IgD-negative memory B cell (primary cell): ENCODE measurements around the gene HAAO. TPM values are rescaled to one million over a fixed set of nuclear protein-coding genes. Genes with fewer than 3 reads are reported as not detected.
A peak's percentile ranks its signal among the peaks of the same experiment; 100 is the strongest.
"Not testable (repeated sequence)": the region's sequence is repeated elsewhere in the genome, so short reads cannot be mapped to it uniquely, and the experiment has no call there.

Experiments
- H3K27ac Mint-ChIP-seq, 3 donors: one replicate each; pipeline ENCODE4 v1.8.0; 2020 to 2022; ENCODE audit warnings: mild to moderate bottlenecking in 3 of 3, mixed read lengths in 3 of 3, moderate library complexity in 1 of 3
- H3K27me3 Mint-ChIP-seq: one replicate; pipeline ENCODE4 v1.8.0; 2021; ENCODE audit warnings: mixed read lengths
- H3K36me3 Mint-ChIP-seq: one replicate; pipeline ENCODE4 v1.8.0; 2020; ENCODE audit warnings: mild to moderate bottlenecking, mixed read lengths
- H3K4me1 Mint-ChIP-seq, 3 donors: one replicate each; pipeline ENCODE4 v1.8.0; 2020 to 2022; ENCODE audit warnings: mixed read lengths in 3 of 3, mild to moderate bottlenecking in 1 of 3
- H3K4me3 Mint-ChIP-seq, 4 donors: one replicate each; pipeline ENCODE4 v1.8.0; 2020 to 2022; ENCODE audit warnings: mild to moderate bottlenecking in 4 of 4, mixed read lengths in 4 of 4, moderate library complexity in 3 of 4
- H3K9me3 Mint-ChIP-seq, 3 donors: one replicate each; pipeline ENCODE4 v1.8.0; 2020 to 2021; ENCODE audit warnings: mixed read lengths in 3 of 3, mild to moderate bottlenecking in 1 of 3
- polyA plus RNA-seq: library from polyadenylated mRNA; unstranded; fragments of 300-500 nt; fragmentation: Illumina TruSeq; gene quantifications from one replicate; pipeline ENCODE4 v1.2.3, GENCODE V29; 2021

Gene HAAO
- polyA plus RNA-seq: 5.7 TPM

DNA sequence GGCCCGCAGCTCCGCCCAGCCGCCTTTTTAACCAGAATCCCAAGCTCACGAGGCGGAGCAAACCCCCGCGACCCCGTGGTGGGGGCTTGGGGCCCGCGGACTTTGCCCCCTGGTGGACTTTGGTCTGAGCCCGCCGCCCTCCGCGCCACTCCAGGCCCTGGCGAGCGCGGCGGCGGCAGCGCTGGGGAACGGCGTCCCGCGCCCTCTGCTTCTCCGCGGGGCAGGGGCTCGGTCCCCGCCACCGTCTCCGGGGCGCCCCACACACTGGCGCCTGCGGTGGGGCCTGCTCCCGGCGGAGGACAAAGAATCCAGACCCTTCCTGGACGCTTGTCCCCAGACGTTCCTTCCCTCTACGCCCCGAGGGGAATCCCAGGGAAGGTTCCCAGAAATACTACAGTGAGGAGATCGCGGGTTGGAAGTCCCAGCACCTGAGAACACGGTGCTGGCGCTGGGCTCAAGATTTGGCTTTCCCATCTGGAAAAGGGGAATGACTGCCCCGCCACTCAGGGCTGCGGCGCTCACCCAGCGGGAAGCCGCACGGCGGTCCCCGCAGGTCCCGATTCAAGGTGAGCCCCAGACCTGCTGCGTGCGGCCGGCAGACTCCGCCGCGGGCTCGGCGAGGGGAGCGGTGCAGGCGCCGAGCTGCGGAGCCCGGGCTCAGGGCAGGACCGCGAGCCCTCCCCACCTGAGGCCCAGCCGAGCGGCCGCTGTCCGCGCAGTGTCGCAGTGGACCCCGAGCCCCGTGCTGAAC lies at the start of gene HAAO:
Gene HAAO (minus strand): TSS at position 1 of the 751 bp plus-strand sequence. CDS start 47 bp downstream, outside the sequence.
- Mint-ChIP-seq H3K9me3 (peaks cover 0 to 2% (median 0%) of the 10 kb centered on the region in 3 donors), H3K36me3 (no peaks in the 10 kb centered on the region), H3K27ac (peak within 1 kb of the TSS; percentile 89 to 96 (median 94)), H3K4me1 (peaks cover 40 to 51% (median 42%) of the 10 kb centered on the region in 3 donors), H3K4me3 (peak within 1 kb of the TSS; percentile 66 to 96 (median 92)), H3K27me3 (no peaks in the 10 kb centered on the region)

DNA sequence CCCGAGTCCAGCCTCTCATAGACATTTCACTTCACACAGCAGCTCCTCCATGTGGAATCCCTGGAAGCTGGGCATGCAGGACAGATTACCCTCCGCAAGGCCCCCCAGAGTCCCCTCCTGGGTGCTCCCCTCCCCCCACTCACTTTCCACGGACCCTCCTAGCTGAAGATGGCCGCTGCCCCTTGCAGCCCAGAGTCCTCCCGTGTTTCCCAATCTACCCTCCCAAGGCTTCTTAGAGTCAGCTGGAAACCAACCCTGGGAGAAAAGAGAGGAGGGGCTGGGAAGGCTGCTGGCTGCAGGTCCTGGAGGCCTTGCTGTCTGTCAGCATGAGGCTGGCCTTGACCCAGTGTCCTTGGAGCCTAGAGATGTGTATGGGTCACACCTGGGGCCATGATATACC lies 49.0 kb upstream of the HAAO start:
- no peak overlapping the region for H3K27ac Mint-ChIP-seq

GRCh38 chr2:42840760-42841159 lies 48.4 kb upstream of the HAAO start:
- H3K27ac Mint-ChIP-seq: no peak overlapping the region

More for the DNA sequence above, 49.0 kb upstream of the HAAO start:
- Mint-ChIP-seq H3K27me3 (peaks cover 5% of the 10 kb centered on the region), H3K9me3 (peaks cover 0 to 3% (median 1%) of the 10 kb centered on the region in 3 donors), H3K4me1 (peaks cover 0 to 3% (median 0%) of the 10 kb centered on the region in 3 donors), H3K4me3 (no peak overlapping the region), H3K36me3 (peaks cover 6% of the 10 kb centered on the region)

DNA sequence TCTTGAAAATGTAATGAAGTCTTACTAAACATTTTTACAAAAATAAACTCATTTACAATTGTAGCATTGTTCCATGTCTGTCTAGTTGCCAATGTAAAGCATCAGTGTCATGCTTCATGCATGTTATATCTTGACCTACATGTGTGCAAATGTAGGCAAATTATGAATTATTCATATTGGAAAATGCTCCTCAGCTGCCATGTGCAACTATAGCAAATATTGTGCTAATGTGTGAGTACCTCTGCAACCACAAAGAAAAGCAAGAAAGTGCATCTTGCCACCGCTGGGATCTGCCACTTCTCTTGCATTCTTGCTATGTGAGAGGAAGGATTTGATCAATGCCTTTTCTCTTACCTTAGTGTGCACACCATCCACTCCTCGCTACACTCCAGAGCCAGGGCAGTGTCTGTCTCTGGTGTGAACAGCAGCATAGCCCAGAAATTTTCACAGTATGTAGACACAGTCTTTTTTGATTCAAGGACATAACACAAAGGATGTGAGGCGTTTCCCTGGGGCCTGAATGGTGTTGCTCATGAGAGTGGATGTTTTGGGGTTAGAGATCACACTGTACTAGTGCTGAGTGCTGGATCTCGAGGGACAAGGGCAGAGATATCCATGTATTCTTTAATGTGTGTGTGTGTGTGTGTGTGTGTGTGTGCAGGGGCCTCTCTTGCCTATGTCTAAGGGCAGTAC lies 47.6 kb upstream of the HAAO start:
- H3K4me1 Mint-ChIP-seq: peaks cover 0 to 3% (median 0%) of the 10 kb centered on the region in 3 donors

More at GRCh38 chr2:42840760-42841159, 48.4 kb upstream of the HAAO start:
- peaks cover 6% of the 10 kb centered on the region for H3K36me3 Mint-ChIP-seq
- peaks cover 0 to 3% (median 0%) of the 10 kb centered on the region in 3 donors for H3K4me1 Mint-ChIP-seq
- peaks cover 0 to 3% (median 3%) of the 10 kb centered on the region in 3 donors for H3K9me3 Mint-ChIP-seq
- H3K4me3 Mint-ChIP-seq: no peak overlapping the region
- peaks cover 4% of the 10 kb centered on the region for H3K27me3 Mint-ChIP-seq

GRCh38 chr2:42838133-42838532 lies 45.8 kb upstream of the HAAO start:
- Mint-ChIP-seq H3K27me3 (no peaks in the 10 kb centered on the region), H3K4me1 (no peaks in the 10 kb centered on the region), H3K36me3 (peaks cover 3% of the 10 kb centered on the region), H3K4me3 (no peak overlapping the region), H3K9me3 (peaks cover 0 to 3% (median 3%) of the 10 kb centered on the region in 3 donors), H3K27ac (no peak overlapping the region)

More for the DNA sequence above, 47.6 kb upstream of the HAAO start:
- H3K4me3 Mint-ChIP-seq: no peak overlapping the region
- H3K36me3 Mint-ChIP-seq: peaks cover 6% of the 10 kb centered on the region
- peaks cover 0 to 3% (median 3%) of the 10 kb centered on the region in 3 donors for H3K9me3 Mint-ChIP-seq
- H3K27me3 Mint-ChIP-seq: peaks cover 1% of the 10 kb centered on the region
- H3K27ac Mint-ChIP-seq: no peak overlapping the region

GRCh38 chr2:42835577-42836371 lies 43.4 kb upstream of the HAAO start:
- no peaks in the 10 kb centered on the region for H3K4me1 Mint-ChIP-seq
- peaks cover 0 to 3% (median 3%) of the 10 kb centered on the region in 3 donors for H3K9me3 Mint-ChIP-seq
- no peaks in the 10 kb centered on the region for H3K36me3 Mint-ChIP-seq
- H3K27ac Mint-ChIP-seq: no peak overlapping the region
- no peak overlapping the region for H3K4me3 Mint-ChIP-seq
- no peaks in the 10 kb centered on the region for H3K27me3 Mint-ChIP-seq

- Mint-ChIP-seq H3K36me3 (no peaks in the 10 kb centered on the region), H3K27ac (no peak overlapping the region), H3K9me3 (peaks cover 0 to 3% (median 3%) of the 10 kb centered on the region in 3 donors), H3K4me3 (no peak overlapping the region), H3K27me3 (no peaks in the 10 kb centered on the region), H3K4me1 (no peaks in the 10 kb centered on the region)
Observed at GRCh38 chr2:42834161-42834560, 41.8 kb upstream of the HAAO start.

- no peak overlapping the region for H3K4me3 Mint-ChIP-seq
- peaks cover 1% of the 10 kb centered on the region for H3K27me3 Mint-ChIP-seq
- H3K36me3 Mint-ChIP-seq: peaks cover 1% of the 10 kb centered on the region
- no peak overlapping the region for H3K27ac Mint-ChIP-seq
- peaks cover 12 to 15% (median 13%) of the 10 kb centered on the region in 3 donors for H3K4me1 Mint-ChIP-seq
- H3K9me3 Mint-ChIP-seq: peaks cover 0 to 3% (median 2%) of the 10 kb centered on the region in 3 donors
Observed at GRCh38 chr2:42832289-42832634, 39.9 kb upstream of the HAAO start.

DNA sequence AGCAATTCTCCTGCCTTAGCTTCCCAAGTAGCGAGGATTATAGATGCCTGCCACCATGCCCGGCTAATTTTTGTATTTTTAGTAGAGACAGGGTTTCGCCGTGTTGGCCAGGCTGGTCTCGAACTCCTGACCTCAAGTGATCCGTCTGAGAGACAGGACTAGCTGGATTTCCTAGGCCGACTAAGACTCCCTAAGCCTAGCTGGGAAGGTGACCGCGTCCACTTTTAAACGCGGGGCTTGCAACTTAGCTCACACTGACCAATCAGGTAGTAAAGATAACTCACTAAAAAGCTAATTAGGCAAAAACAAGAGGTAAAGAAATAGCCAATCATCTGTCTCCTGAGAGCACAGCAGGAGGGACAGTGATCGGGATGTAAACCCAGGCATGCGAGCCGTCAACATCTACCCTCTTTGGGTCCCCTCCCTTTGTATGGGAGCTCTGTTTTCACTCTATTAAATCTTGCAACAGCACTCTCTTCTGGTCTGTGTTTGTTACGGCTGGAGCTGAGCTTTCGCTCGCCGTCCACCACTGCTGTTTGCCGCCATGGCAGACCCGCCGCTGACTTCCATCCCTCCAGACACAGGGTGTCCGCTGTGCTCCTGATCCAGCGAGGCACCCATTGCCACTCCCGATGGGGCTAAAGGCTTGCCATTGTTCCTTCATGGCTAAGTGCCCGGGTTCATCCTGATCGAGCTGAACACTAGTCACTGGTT lies 39.3 kb upstream of the HAAO start:
- not testable (repeated sequence) for H3K36me3 Mint-ChIP-seq, H3K27me3 Mint-ChIP-seq, H3K27ac Mint-ChIP-seq, H3K9me3 Mint-ChIP-seq
- peaks cover 12 to 15% (median 13%) of the 10 kb centered on the region in 3 donors for H3K4me1 Mint-ChIP-seq
- peak overlapping the region in 1 of 4 donors; percentile 16 for H3K4me3 Mint-ChIP-seq

- H3K4me3 Mint-ChIP-seq: no peak overlapping the region
- no peaks in the 10 kb centered on the region for H3K9me3 Mint-ChIP-seq
- no peak overlapping the region for H3K27ac Mint-ChIP-seq
- H3K27me3 Mint-ChIP-seq: peaks cover 3% of the 10 kb centered on the region
- H3K4me1 Mint-ChIP-seq: peaks cover 12 to 15% (median 13%) of the 10 kb centered on the region in 3 donors
- H3K36me3 Mint-ChIP-seq: peaks cover 3% of the 10 kb centered on the region
Observed at GRCh38 chr2:42830922-42831574, 38.7 kb upstream of the HAAO start.

DNA sequence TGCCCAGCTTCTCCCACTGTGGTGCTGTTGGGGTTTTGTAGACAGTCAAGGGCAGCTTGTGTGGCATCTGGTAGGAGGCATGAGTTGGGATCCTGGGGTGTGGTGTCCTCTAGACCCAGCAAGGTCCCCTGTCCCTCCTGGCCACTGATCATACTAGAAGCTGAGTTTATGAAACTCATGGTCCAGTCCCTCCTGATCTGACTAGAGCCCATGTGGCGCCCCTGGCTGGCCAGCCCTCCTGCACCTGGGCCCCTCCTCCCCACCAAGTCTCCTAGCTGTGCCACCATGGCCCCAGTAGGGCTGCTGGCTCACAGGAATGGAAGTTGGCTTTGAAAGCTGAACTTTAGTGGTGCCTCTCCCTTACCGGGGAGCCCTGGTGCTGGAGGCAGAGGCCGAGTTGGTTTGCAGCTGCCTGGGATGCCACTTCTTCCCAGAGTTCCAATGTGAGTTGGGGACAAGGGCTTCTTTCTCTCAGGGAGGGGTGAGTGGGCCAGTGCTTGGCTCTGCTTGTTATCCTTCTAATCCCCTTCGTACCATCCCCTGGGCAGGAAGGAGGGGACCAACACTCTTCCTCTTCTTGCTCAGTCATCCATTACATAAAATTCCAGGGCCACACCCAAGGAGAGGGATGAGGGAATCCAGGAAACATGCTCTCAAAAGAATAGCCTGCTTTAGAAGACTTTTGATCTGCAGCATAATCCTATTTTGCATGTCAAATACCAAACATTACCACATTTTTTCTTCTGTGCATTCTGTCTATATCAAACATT lies 37.5 kb upstream of the HAAO start:
- H3K27me3 Mint-ChIP-seq: peaks cover 3% of the 10 kb centered on the region

GRCh38 chr2:42828487-42829425 lies 36.4 kb upstream of the HAAO start:
- Mint-ChIP-seq H3K36me3 (peaks cover 3% of the 10 kb centered on the region), H3K4me3 (peak overlapping the region in 1 of 4 donors; percentile 53), H3K9me3 (no peaks in the 10 kb centered on the region), H3K27ac (no peak overlapping the region), H3K4me1 (peaks cover 12 to 15% (median 13%) of the 10 kb centered on the region in 3 donors), H3K27me3 (peaks cover 3% of the 10 kb centered on the region)

More for the DNA sequence above, 37.5 kb upstream of the HAAO start:
- H3K4me3 Mint-ChIP-seq: peak overlapping the region in 1 of 4 donors; percentile 17
- no peaks in the 10 kb centered on the region for H3K9me3 Mint-ChIP-seq
- H3K36me3 Mint-ChIP-seq: peaks cover 3% of the 10 kb centered on the region
- H3K27ac Mint-ChIP-seq: peak overlapping the region in 1 of 3 donors; percentile 72
- H3K4me1 Mint-ChIP-seq: peaks cover 12 to 15% (median 13%) of the 10 kb centered on the region in 3 donors
